NCI-H2107 (cell line): Measurements from ENCODE around the gene PIGQ.
"Not testable (repeated sequence)": the region's sequence is repeated elsewhere in the genome, so short reads cannot be mapped to it uniquely, and the experiment has no call there.

Source experiments
- DNase-seq: peaks from one replicate; lab custom pipeline; 2025; lab: John Stamatoyannopoulos, UW

Gene PIGQ

GRCh38 chr16:586047-586644 is 16.4 kb downstream of the PIGQ start:
- DNase-seq: no peak

- DNase-seq: no peak
These were observed 17.1 kb downstream of the PIGQ start for GRCh38 chr16:586645-587590.

GRCh38 chr16:588639-588888 is 18.8 kb downstream of the PIGQ start:
- DNase-seq: no peak

DNA sequence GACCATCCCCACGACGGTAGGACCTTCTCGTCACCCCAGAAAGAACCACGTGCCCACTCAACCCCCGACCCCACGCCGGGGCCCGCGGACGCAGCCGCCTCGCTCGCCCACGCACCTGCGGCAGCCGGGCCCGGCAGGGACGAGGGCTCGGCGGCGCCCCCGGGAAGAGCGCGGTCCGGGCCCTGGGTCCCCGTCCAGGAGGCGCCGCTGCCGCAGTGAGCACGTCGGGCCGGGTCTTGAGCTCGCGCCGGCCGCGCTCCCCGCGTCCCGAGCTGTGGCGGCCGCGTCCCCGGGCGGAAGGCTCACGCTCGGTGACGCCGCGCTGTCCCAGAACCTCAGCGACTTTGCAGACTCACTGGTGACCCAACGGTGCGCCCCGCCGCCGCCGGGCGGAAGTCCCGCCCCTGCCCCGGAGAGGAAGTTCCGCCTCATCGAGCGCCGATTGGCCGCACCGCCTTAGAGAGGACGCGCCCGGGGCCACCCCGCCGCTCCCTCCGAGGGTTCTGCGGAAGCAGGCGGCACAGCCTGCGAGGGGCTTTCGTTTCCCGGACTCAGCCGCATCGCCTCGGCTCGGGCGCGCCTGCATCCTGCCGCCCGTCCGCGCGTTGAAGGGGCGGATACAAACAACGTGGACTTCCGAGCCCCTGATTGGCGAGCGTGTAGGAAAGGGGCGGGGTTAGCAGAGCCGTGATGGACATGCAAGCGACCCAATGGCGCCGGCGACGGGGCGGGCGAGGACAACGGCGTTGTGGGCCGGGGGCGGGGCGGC is 19.3 kb downstream of the PIGQ start:
- DNase-seq: peak; percentile 93

DNA sequence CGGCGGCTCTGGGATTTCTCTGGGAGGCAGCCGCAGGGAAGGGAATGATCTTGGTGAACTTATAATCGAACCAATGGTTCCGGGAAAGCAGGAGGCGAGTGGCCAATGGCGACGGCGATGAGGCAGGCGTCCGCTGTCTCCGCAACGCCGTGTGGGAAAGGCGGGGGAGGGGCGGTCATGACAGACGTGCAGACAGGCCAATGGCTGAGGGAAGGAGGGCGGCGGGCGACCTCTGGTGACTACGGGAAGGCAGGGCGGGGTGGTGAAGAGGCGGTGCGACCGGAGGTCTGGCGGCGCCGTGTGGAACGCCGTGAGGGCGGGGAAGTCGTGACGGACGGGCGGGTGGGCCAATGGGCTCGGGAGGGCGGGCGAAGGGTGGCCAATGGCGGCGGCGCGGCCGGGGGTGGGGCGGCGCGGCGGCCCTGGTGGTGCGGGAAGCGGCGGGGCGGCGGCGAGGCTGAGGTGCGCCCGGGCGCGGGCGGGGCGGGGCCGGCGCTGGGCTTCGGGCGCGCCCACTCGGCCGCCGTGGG is 20.0 kb downstream of the PIGQ start, which contains the start of gene RAB40C:
Gene RAB40C, plus strand, starts transcription at position 409 of the 530 bp plus-strand sequence. CDS start 226 bp downstream, outside the sequence.
- peak; percentile 96 for DNase-seq

GRCh38 chr16:590188-590814 is 20.5 kb downstream of the PIGQ start:
- no peak for DNase-seq

GRCh38 chr16:590815-591200 is 21.0 kb downstream of the PIGQ start:
- DNase-seq: no peak

DNA sequence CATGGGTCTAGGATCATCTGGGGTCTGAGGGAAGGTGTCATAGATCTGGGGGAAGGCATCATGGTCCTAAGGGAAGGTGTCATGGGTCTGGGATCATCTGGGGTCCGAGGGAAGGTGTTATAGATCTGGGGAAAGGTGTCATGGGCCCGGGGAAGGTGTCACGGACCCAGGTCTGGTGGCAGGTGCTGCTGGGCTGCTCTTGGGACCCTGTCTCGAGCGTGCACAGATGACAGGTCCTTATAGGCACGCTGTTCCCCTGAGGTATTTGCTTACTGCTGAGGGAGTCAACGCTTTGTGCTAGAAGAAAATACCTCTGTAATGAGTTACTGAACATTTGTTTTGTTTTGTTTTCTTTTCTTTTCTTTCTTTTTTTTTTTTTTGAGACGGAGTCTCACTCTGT is 21.5 kb downstream of the PIGQ start:
- no peak for DNase-seq

DNA sequence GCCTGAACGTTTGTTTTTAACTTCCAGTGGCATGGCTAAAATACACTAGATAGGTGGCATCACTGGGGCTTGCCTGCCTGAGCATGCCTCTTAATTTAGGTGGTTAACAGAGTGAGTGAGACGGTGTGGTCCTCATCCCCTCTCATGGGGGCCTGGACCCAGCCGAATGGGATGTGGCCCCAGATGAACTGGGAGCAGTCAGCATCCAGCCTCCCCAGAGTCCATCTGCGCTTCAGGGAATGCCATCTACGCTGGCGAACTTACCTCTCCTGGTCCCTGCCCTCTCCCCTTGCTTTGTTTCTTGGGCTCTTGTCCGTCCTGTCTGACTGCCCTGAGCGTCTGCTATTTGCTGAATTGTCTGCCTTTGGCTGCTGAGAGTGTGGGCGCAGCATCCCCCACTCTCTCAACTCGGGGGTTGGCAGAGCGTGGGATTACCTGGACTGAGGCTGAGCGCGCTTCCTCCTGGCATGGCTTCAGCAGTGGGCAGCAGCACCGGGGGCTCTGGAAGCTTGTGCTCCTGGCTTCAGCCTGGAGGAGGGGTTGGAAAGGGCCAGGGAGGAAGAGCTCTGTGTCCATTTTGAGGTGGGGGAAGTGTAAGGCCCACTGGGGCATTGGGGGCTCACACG is 22.2 kb downstream of the PIGQ start:
- no peak for DNase-seq

- peak; percentile 74 for DNase-seq
These were observed 22.9 kb downstream of the PIGQ start for GRCh38 chr16:592518-593306.

DNA sequence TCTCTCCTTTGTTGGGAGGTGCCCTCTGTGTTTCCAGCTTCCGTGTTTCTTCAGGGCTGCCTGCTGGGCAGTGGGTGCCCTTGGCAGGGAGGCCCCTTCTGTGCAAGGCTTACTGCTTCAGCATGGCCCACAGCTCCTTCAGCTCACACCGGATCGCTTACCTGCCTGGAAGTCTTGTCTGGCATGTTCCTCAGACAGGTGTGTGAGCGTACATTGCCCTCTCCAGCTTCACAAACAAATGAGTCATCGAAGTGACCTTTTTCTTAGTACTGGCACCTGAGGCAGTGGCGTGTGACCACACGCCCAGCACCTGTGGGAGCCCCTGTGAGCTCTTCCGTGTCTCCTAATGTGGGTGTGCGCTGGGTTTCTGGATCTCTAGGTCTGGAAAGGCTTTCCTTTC is 23.6 kb downstream of the PIGQ start:
- DNase-seq: peak; percentile 48

DNA sequence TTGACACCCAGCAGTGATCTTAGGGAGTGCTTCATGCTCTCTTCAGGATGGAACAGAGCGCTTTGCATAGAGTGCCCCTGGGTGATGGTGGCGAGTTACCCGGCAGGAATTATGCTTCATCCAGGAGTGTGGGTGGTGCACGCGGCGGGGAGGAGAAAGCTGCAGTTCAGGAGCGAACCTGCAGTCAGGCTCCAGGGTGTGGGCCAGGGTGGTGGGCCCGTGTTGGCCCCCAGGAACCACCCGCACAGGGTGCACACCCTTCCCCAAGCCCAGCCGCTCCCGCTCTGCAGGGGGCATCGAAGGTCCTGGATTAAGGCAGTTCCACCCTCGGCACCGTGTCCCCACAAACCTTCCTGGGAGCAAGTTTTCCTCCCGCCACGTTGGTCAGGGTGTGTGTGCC is 24.0 kb downstream of the PIGQ start:
- no peak for DNase-seq

- DNase-seq: no peak
These were observed 25.3 kb downstream of the PIGQ start for GRCh38 chr16:595094-595528.

- DNase-seq: no peak
These were observed 26.4 kb downstream of the PIGQ start for GRCh38 chr16:595942-596735.

DNA sequence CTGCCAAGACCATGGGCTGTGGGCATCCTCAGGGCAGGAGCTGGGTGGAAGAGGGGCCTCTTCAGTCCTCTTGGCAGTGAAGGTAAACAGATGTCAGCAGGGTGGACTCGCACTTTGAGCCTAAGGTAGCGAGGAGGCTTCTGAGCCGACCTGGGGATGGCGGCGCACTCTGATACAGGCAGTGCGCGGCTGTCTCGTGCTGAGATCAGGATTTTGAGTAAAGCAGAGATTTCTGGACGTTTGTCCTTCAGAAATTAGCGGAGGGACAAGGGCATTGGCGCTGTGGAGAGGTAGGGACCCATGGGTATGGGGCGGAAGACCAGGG is 26.9 kb downstream of the PIGQ start:
- no peak for DNase-seq

DNA sequence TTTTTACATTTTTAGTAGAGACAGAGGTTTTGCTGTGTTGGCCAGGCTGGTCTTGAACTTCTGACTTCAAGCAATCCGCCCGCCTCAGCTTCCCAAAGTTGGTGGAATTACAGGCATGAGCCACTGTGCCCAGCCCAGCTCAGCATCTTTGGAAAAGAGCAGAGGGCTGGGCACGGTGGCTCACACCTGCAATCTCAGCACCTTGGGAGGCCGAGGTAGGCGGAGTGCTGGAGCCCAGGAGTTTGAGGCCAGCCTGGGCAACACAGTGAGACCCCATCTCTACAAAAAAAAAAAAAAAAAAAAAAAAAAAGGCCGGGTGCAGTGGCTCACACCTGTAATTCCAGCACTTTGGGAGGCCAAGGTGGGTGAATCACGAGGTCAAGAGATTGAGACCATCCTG is 27.9 kb downstream of the PIGQ start:
- not testable (repeated sequence) for DNase-seq

DNA sequence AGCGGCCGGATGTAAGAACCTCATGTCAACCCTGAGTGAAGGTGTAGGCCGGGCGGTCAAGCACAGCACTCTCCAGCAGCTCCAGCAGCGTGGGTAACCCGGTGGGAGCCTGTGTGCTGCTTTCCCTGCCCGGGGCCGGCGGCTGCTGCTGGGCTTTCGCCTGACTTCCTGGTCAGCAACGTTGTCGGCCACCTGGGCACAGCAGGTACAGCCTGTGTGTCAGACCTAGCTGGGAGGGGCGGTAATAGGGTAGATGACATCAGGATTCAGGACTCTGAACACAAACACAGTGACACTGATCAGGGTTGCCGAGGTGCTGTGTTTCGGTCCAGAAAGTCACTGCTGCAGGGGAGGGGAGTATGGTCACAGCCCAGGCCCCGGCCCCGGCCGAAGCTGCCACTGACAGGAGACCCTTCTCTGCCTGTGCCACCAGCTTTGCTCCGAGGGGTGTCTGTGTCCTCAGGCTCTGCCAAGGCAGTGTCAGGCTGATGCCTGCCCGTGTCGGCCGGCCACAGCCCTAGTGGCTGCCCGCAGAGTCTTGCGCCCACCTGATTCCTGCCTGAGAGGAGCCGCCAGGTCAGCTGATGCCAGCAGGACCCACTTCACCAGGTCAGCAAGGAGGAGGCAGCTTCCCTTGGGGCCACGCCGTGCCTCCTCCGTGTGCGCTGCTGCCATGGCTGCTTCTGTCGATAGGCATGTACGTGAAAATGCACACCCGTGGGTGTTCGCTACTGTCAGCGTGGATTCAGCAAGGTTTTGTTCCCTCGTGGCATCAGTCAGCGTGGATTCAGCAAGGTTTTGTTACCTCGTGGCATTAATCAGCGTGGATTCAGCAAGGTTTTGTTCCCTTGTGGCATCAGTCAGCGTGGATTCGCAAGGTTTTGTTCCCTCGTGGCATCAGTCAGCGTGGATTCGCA is 29.3 kb downstream of the PIGQ start:
- DNase-seq: no peak

DNA sequence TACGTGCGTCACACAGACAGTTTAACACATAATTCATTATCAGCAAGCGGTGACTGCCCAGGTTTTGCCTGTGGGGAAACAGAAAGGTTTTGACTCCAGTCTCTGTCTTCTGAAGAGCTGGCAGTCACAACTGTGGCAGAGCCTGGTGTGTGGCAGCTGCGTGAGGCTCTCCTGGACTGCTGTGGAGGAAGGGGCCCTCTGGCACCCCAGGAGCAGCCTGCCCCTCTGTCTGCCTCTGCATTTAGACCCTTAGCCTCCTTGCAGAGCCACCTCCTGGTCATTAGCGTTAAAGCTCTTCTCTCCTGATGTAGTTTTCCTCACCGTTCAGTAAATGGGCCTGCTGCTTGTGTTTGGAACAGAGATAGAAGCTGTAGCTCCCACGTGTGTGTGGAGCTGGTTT is 31.0 kb downstream of the PIGQ start:
- DNase-seq: no peak

DNA sequence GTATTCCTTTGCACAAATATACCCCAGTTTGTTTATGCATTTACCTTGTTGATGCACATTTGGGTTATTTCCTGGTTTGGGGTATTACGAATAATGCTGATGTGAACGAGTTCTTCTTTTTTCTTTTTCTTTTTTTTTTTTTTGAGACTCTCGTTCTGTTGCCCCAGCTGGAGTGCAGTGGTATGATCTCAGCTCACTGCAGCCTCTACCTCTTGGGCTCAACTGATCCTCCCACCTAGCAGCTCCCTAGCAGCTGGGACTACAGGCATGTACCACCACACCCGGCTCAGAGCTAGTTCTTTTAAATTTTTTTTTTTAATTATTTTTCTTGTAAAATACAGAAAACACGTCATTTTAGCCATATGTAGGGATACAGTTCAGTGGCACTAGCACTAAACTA is 34.2 kb downstream of the PIGQ start:
- no peak for DNase-seq
